Cardiac muscle cell (in vitro differentiated cells and primary cell): ENCODE data around the gene SPRR1B. TPM values are rescaled to one million over a fixed set of nuclear protein-coding genes. Genes with fewer than 3 reads are reported as not detected.
"Not testable (repeated sequence)": the region's sequence is repeated elsewhere in the genome, so short reads cannot be mapped to it uniquely, and the experiment has no call there.

Source experiments
- DNase-seq, 2 donors: peaks; one replicate each; pipeline versions ENCODE4 v3.0.0 to v3.0.0-alpha.2; 2010 to 2017; ENCODE audit warnings: low read depth in 1 of 2, low spot score in 1 of 2
- H3K27ac ChIP-seq: fragments of 200-600 bp; sonication (generic); 2 replicates; pipeline ENCODE4 v1.5.1; 2016
- H3K27me3 ChIP-seq: fragments of 200-600 bp; sonication (generic); 2 replicates; pipeline ENCODE4 v1.6.0; 2016; ENCODE audit warnings: control low read depth
- H3K36me3 ChIP-seq: fragments of 200-600 bp; sonication (generic); 2 replicates; pipeline ENCODE4 v1.5.1; 2016; ENCODE audit warnings: control low read depth
- H3K4me1 ChIP-seq: fragments of 200-600 bp; sonication (generic); 2 replicates; pipeline ENCODE4 v1.8.1; 2017; ENCODE audit warnings: low read depth, mild to moderate bottlenecking, mixed run types
- H3K4me3 ChIP-seq: fragments of 200-600 bp; sonication (generic); 2 replicates; pipeline ENCODE4 v1.5.1; 2016; ENCODE audit warnings: mild to moderate bottlenecking
- H3K9me3 ChIP-seq: fragments of 200-600 bp; sonication (generic); 2 replicates; pipeline ENCODE4 v1.5.1; 2017; ENCODE audit warnings: low read depth, mild to moderate bottlenecking, control low read depth
- polyA plus RNA-seq: library from polyadenylated mRNA; unstranded; fragments of >200 nt; fragmentation: Nextera tagmentation; extraction: Ambion mirVana; gene quantifications from 2 replicates; pipeline ENCODE4 v1.2.1, GENCODE V29; 2016
- total RNA-seq: library from RNA; depleted of rRNA; stranded (reverse); fragments of >200 nt; gene quantifications from 2 replicates; pipeline ENCODE4 v1.2.3, GENCODE V29; 2016
- TF ChIP-seq, protein P1 (sequence below): IDR thresholded peaks from 2 replicates; pipeline ENCODE4 v1.5.1; 2012; ENCODE audit warnings: low read depth, mild to moderate bottlenecking, low read length

The SPRR1B gene
- total and polyA plus RNA-seq, 2 experiments from 2014 or later, result not detected

DNA sequence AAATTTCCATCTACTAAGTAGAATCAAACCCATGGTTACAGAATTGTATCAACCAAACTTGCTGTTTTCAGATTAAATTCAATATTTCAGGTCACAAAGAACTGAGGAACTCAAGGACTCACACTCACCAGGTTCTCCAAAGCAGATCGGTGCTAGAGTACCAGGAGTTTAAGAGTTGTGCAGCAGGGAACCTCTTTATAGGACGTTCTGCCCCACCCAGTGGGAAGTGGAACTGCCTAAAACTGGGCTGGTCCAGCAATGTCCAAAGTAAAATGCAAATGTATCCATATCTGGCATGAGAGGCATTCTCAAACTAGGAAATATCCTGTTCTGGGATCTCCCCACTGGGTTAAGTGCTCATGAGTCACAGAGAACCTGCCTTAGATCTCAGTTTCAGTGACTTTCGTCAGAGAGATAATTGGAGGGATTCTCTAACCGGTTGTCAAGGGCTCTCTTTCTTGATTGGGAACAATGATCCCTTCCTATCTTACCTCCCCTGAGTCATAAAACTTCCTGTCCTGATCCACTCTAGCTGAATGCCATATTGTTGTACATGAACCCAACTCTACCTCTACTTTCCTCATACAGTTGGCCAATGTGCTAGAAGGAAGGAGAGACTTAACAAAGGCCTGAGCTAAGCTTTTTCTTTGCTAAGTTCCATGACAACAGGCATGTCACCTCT, 10.1 kb downstream of the SPRR1B start, which contains the start of gene SPRR2D:
Gene SPRR2D, minus strand, starts transcription at position 171 of the 682 bp plus-strand sequence. CDS start 774 bp downstream, outside the sequence.
- TF ChIP-seq, protein P1, sequence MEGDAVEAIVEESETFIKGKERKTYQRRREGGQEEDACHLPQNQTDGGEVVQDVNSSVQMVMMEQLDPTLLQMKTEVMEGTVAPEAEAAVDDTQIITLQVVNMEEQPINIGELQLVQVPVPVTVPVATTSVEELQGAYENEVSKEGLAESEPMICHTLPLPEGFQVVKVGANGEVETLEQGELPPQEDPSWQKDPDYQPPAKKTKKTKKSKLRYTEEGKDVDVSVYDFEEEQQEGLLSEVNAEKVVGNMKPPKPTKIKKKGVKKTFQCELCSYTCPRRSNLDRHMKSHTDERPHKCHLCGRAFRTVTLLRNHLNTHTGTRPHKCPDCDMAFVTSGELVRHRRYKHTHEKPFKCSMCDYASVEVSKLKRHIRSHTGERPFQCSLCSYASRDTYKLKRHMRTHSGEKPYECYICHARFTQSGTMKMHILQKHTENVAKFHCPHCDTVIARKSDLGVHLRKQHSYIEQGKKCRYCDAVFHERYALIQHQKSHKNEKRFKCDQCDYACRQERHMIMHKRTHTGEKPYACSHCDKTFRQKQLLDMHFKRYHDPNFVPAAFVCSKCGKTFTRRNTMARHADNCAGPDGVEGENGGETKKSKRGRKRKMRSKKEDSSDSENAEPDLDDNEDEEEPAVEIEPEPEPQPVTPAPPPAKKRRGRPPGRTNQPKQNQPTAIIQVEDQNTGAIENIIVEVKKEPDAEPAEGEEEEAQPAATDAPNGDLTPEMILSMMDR, result no peak
- H3K4me3 ChIP-seq, result no peak within 1 kb of the TSS
- no peaks in the 10 kb centered on the region for H3K4me1 ChIP-seq
- no peak for DNase-seq
- H3K27me3 ChIP-seq, result no peaks in the 10 kb centered on the region
- H3K9me3 ChIP-seq, result no peaks in the 10 kb centered on the region
- no peaks in the 10 kb centered on the region for H3K36me3 ChIP-seq
- no peak within 1 kb of the TSS for H3K27ac ChIP-seq

DNA sequence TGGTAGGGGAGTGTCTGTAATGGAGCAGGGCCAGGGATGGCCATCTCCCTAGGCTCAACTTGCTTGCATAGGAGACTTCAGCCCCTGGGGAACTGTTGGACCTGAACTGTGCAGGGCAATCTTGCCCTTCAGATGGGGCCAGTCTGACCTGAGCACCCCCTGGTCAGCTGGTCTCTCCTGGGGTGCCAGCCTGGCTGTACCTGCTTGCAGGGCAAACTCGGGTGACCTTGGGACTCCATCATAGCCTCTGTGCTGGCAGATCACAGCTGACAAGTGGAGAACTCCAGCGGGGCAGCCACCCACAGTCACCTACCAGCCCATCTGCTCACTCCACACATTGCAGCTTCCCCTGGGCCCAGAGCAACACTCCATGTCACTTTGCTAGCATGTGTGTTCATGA, 18.2 kb downstream of the SPRR1B start:
- TF ChIP-seq, protein P1, result no peak
- H3K27ac ChIP-seq, result no peak overlapping the region

DNA sequence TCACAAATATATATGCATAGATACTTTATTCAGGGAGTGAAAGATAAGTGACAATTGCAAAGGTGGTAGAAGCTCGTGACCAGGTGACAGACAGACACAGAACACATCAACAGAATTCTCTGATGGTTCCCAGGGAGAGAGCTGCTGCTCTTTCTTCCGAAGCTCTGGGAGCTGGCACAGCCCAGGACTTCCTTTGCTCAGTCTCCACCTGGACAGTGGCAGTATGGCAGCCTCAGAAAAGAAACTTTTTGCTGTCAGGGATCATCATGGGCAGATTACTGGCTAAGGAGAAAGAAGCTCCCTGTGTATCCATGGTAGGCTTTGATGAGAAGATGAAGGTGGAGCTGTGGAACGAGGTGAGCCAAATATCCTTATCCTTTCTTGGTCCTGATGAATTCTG, 25.1 kb downstream of the SPRR1B start:
- H3K36me3 ChIP-seq, H3K27ac ChIP-seq, H3K27me3 ChIP-seq, H3K4me1 ChIP-seq, DNase-seq, H3K9me3 ChIP-seq, H3K4me3 ChIP-seq: not testable (repeated sequence)

More for the DNA sequence above, 18.2 kb downstream of the SPRR1B start:
- Histone ChIP-seq H3K9me3 (no peaks in the 10 kb centered on the region), H3K4me1 (no peaks in the 10 kb centered on the region), H3K27me3 (no peaks in the 10 kb centered on the region), H3K36me3 (no peaks in the 10 kb centered on the region), H3K4me3 (no peak overlapping the region)
- no peak for DNase-seq

DNA sequence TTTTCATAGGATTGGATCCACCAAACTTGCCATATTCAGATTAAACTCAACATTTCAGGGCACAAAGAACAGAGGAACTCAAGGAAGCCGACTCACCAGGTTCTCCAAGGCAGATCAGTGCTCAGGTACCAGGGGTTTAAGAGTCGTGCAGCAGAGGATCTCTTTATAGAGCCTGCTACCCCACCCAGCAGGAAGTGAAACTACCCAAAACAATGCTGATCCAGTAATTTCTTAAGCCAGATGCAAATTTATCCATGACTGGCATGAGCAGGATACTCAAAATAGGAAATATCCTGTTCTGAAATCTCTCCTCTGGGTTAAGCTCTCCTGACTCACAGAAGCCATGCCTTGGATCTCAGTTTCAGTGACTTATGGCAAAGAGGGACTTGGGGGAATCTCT, 26.4 kb downstream of the SPRR1B start, which contains the start of gene SPRR2A:
Gene SPRR2A, minus strand, starts transcription at position 138 of the 400 bp plus-strand sequence. CDS start 777 bp downstream, outside the sequence.
- no peaks in the 10 kb centered on the region for H3K9me3 ChIP-seq
- no peaks in the 10 kb centered on the region for H3K27me3 ChIP-seq
- DNase-seq, result no peak
- no peak within 1 kb of the TSS for H3K27ac ChIP-seq
- TF ChIP-seq, protein P1, result no peak
- no peaks in the 10 kb centered on the region for H3K4me1 ChIP-seq
- H3K36me3 ChIP-seq, result no peaks in the 10 kb centered on the region
- H3K4me3 ChIP-seq, result no peak within 1 kb of the TSS

DNA sequence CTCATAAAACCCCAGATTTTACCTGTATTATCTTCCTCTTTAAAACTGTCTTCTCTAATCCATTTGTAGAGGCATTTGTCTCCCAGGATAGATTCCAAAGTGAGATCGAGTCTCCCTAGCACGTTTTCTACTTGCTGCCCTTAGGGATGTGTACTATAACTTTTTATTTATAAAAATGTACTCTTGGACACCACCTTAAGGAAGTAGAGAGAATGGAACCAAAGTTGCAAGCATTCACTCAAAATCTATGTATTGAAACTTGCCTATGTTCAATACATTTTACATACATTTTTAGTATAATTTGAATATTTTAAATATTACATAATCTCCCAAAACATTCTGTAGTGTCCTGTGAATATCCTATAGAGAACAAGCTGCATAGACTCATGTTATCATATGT, 27.2 kb downstream of the SPRR1B start:
- Histone ChIP-seq H3K4me3 (no peak overlapping the region), H3K36me3 (no peaks in the 10 kb centered on the region), H3K9me3 (no peaks in the 10 kb centered on the region), H3K27ac (no peak overlapping the region), H3K27me3 (no peaks in the 10 kb centered on the region), H3K4me1 (no peaks in the 10 kb centered on the region)
- DNase-seq, result no peak
- TF ChIP-seq, protein P1, result no peak
